GM12891 (cell line): ENCODE data around the gene CCDC6.

Source experiments
- PAX5 ChIP-seq: IDR thresholded peaks from 2 replicates; pipeline ENCODE4 v1.6.1; 2011; ENCODE audit warnings: low read length, moderate library complexity, mild to moderate bottlenecking; ENCODE audit not compliant: insufficient read depth, severe bottlenecking
- POLR2A ChIP-seq: IDR thresholded peaks from 2 replicates; pipeline ENCODE4 v1.6.1; 2011; ENCODE audit warnings: low read depth, low read length, control low read depth
- POLR2AphosphoS5 ChIP-seq: IDR thresholded peaks from 2 replicates; pipeline ENCODE4 v1.6.1; 2011; ENCODE audit warnings: low read depth, low read length, control low read depth
- TAF1 ChIP-seq: IDR thresholded peaks from 2 replicates; pipeline ENCODE4 v1.6.1; 2011; ENCODE audit warnings: low read depth, low read length, control low read depth

GRCh38 chr10:59825932-59826331 lies 80.4 kb downstream of the CCDC6 start:
- TF ChIP-seq POLR2A (no peak), TAF1 (no peak), POLR2AphosphoS5 (no peak), PAX5 (no peak)
